ENCODE data around the gene SHH.

SHH gene

GRCh38 chr7:155794196-155794595 is 18.1 kb downstream of the SHH start:
- DNase-seq (ENCODE audit: low spot score) = no peak
- TF ChIP-seq CTCF (IDR thresholded peaks at IDR 0.05) = no peak
- Histone ChIP-seq H3K4me3 (no peak overlapping the region), H3K27ac (no peak overlapping the region)

GRCh38 chr7:155793720-155794119 is 18.5 kb downstream of the SHH start:
- Histone ChIP-seq H3K4me3 (no peak overlapping the region), H3K27ac (no peak overlapping the region)
- no peak for DNase-seq (ENCODE audit: low spot score)
- TF ChIP-seq CTCF (IDR thresholded peaks at IDR 0.05) = no peak

- no peak for TF ChIP-seq CTCF (IDR thresholded peaks at IDR 0.05)
- no peak for DNase-seq (ENCODE audit: low spot score)
- Histone ChIP-seq H3K4me3 (no peak overlapping the region), H3K27ac (no peak overlapping the region)
These were observed 19.2 kb downstream of the SHH start for GRCh38 chr7:155792999-155793560.

GRCh38 chr7:155792315-155792960 is 19.8 kb downstream of the SHH start:
- DNase-seq (ENCODE audit: low spot score) = no peak
- H3K27ac ChIP-seq = no peak overlapping the region
- no peak for TF ChIP-seq CTCF (IDR thresholded peaks at IDR 0.05)
- no peak overlapping the region for H3K4me3 ChIP-seq

GRCh38 chr7:155791836-155792235 is 20.4 kb downstream of the SHH start:
- no peak overlapping the region for H3K4me3 ChIP-seq
- TF ChIP-seq CTCF (IDR thresholded peaks at IDR 0.05) = no peak
- no peak overlapping the region for H3K27ac ChIP-seq
- DNase-seq (ENCODE audit: low spot score) = no peak

- H3K4me3 ChIP-seq = no peak overlapping the region
- no peak for TF ChIP-seq CTCF (IDR thresholded peaks at IDR 0.05)
- no peak for DNase-seq (ENCODE audit: low spot score)
These were observed 21.0 kb downstream of the SHH start for GRCh38 chr7:155791214-155791737.

GRCh38 chr7:155790666-155791065 is 21.6 kb downstream of the SHH start:
- H3K4me3 ChIP-seq = no peak overlapping the region
- TF ChIP-seq CTCF (IDR thresholded peaks at IDR 0.05) = no peak
- DNase-seq (ENCODE audit: low spot score) = no peak

More at GRCh38 chr7:155791214-155791737, 21.0 kb downstream of the SHH start:
- H3K27ac ChIP-seq = no peak overlapping the region

More at GRCh38 chr7:155790666-155791065, 21.6 kb downstream of the SHH start:
- no peak overlapping the region for H3K27ac ChIP-seq

All from coronary artery (tissue), 2 donors.